ENCODE data around the gene AMFR. TPM values are rescaled to one million over a fixed set of nuclear protein-coding genes. Genes with fewer than 3 reads are reported as not detected.

The AMFR gene
- total RNA-seq: 244 TPM

DNA sequence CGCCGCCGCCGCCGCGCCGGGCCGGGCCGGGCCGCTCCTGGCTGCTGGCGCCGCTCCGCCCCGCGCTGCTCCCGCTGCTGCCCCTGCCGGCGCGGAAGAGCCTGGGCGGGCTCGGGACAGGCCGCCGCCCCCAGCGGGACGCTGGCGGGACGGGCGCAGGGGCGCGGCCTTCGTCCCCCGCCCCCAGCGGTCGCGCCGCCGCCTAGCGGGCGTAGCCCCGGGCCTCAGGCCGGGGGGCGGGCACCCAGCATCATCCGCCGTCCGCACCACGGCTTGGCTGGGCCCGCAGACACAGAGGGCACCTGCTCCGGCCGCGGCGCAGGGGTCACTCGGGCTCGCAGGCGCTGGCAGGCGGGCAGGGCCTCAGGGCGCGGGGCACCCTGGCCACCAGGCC, at the start of gene AMFR:
AMFR (minus strand) TSS at position 107 of the 394 bp plus-strand sequence. CDS start 218 bp downstream, outside the sequence.

GRCh38 chr16:56450986-56451752, 25.8 kb upstream of the AMFR start, which contains the start of the genes NUDT21 and OGFOD1:
TSS of gene NUDT21 (minus strand) at chr16:56451332. CDS start at chr16:56451202, 130 bp downstream.
TSS of gene OGFOD1 (plus strand) at chr16:56451554. CDS start at chr16:56451613, 59 bp downstream.

Other genes with a start within 250 kb of the AMFR start
- gene GNAO1, start 234.1 kb downstream of the AMFR start, total RNA-seq: 155 TPM
- 225 TPM for gene NUDT21, start 25.8 kb upstream of the AMFR start, total RNA-seq
- gene OGFOD1, start 26.0 kb upstream of the AMFR start, total RNA-seq: 25.4 TPM
- 126 TPM for gene BBS2, start 94.5 kb upstream of the AMFR start, total RNA-seq
- not detected for gene MT4, start 139.5 kb upstream of the AMFR start, total RNA-seq
- 51.7 TPM for gene MT3, start 164.0 kb upstream of the AMFR start, total RNA-seq
- 5.1 TPM for gene MT2A, start 183.0 kb upstream of the AMFR start, total RNA-seq
- 9.9 TPM for gene MT1E, start 200.2 kb upstream of the AMFR start, total RNA-seq
- gene MT1M, start 207.1 kb upstream of the AMFR start, total RNA-seq: 1.4 TPM
- not detected for gene MT1A, start 213.1 kb upstream of the AMFR start, total RNA-seq
- not detected for gene MT1B, start 226.3 kb upstream of the AMFR start, total RNA-seq
- 1.8 TPM for gene MT1F, start 232.4 kb upstream of the AMFR start, total RNA-seq
- gene MT1G, start 242.5 kb upstream of the AMFR start, total RNA-seq: not detected
- not detected for gene MT1H, start 244.3 kb upstream of the AMFR start, total RNA-seq

All from diencephalon (tissue), 1 donor.